ENCODE results near the gene PAGE2B.

The PAGE2B gene

GRCh38 chrX:55123900-55124299 lies 49.1 kb downstream of the PAGE2B start:
- DNase-seq (ENCODE audit: low read depth), result no peak
- H3K4me3 ChIP-seq (replicated peaks; ENCODE audit: low read depth, low read length), result no peak overlapping the region
- TF ChIP-seq, protein P1, sequence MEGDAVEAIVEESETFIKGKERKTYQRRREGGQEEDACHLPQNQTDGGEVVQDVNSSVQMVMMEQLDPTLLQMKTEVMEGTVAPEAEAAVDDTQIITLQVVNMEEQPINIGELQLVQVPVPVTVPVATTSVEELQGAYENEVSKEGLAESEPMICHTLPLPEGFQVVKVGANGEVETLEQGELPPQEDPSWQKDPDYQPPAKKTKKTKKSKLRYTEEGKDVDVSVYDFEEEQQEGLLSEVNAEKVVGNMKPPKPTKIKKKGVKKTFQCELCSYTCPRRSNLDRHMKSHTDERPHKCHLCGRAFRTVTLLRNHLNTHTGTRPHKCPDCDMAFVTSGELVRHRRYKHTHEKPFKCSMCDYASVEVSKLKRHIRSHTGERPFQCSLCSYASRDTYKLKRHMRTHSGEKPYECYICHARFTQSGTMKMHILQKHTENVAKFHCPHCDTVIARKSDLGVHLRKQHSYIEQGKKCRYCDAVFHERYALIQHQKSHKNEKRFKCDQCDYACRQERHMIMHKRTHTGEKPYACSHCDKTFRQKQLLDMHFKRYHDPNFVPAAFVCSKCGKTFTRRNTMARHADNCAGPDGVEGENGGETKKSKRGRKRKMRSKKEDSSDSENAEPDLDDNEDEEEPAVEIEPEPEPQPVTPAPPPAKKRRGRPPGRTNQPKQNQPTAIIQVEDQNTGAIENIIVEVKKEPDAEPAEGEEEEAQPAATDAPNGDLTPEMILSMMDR (IDR thresholded peaks at IDR 0.05; ENCODE audit: low read length, missing control alignments), result no peak

GRCh38 chrX:55127692-55128091 lies 52.9 kb downstream of the PAGE2B start:
- peak; percentile 58 for DNase-seq (ENCODE audit: low read depth)
- H3K4me3 ChIP-seq (replicated peaks; ENCODE audit: low read depth, low read length), result no peak overlapping the region
- TF ChIP-seq, protein P1 (IDR thresholded peaks at IDR 0.05; ENCODE audit: low read length, missing control alignments), result no peak

All from fibroblast of pulmonary artery (primary cell).